HG03521 (cell line): Measurements from ENCODE around the gene ASB9.
"Not testable (repeated sequence)": the region's sequence is repeated elsewhere in the genome, so short reads cannot be mapped to it uniquely, and the experiment has no call there.

ENCODE experiments used
- ATAC-seq: cut with Tn5 transposase; IDR thresholded peaks from one replicate; pipeline ENCODE4 v1.9.1; 2021; ENCODE audit warnings: mild to moderate bottlenecking, moderate library complexity; ENCODE audit not compliant: unreplicated experiment

The ASB9 gene

DNA sequence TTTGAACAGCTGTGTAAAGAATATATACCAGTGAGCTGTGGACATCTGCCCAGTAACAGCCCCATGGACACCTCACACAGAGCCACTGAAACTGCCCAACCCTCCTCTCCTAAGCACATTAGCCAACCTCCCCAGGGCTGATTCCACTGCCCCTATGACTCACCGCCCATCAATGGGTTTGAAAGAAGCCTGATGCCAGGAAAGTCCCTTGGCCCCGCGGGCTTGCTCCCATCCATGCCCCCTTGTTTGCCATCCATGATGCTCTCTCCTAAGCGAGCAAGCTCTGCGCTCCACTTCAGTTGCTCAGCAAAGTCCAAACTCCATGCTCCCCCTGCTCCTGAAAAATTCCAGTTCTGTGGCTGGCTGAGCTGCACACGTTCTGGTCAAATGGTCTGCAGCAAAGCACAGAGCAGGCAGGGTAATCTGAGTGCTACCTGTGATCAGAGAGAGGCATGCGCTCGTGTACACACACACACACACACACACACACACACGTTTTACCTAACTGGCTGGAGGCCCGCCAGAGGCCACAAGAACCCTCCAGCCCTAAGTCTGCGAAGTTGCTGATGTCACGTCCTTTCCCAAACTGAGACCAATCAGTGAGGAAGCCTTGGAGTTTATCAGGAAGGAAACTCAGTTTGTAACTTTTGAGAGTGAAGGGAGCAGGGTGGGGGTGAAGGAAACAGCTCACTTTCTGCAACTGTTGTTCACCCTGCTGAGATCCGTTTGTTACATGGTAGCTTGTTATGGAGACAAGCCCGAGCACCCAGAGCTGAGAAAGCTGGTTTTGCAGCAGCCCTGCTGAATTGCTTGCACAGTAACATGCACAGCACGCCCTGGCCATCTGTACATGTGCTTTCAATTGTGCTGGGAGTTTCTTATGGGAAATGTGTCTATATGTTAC lies at the start of gene ASB9:
ASB9 (minus strand) TSS at position 466 of the 904 bp plus-strand sequence; CDS start at position 257, 209 bp downstream.
- ATAC-seq = no peak

DNA sequence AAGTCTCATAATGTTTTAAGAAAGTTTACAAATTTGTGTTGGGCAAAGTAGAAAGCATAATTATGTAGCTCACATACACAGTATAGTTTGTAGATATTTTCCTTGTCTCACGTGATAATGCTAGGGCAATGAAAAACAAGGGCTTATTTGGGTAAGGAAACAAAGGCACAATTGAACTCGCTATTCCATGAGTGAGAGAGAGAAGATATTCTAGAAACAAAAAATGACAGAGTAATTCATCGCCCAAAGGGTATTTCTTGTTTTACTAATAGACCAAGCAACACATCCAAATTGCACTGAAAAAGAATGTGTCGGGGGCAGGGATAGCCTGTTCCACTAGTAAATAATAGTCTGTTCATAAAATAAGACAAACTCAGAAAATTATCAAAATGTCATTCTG lies 49.2 kb upstream of the ASB9 start:
- ATAC-seq = no peak

DNA sequence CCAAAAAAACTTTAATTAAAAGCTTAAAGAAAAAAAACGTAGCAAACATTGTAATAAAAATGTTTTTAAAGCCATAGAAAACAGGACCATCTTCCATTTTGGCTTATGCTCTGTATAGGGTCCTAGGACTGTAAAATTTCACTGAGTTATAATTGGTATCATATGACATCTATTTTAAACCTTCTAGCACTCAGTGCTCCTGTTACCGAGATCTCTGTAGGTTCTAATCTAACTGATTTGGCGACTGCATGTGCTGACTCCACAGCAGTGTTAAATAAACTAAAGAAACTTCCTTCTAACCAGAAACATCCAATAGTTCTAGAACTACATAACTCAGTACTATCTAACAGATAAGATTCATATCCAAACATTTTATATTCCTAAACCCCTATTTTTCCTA lies 45.6 kb upstream of the ASB9 start, which contains the start of gene ASB11:
ASB11 (minus strand) TSS at position 132 of the 400 bp plus-strand sequence; CDS start at position 97, 35 bp downstream.
- no peak for ATAC-seq

DNA sequence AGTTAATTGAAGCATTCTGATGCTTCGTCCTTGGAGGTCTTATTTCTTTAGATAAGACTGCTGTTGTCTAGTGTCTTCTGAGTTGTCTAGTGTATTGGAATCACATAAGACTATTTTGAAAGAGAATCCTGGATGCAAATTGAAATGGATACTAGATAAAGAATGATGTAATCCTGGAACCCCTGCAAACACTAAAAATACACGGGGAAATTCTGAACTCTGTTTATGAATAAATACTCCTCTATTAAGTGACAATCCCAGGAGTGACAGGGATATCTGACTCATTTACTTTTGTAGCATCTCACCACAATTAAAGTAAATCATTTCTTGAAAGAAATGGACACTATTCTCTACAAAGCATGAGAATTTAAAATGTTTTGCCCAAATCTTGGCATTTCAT lies 44.6 kb upstream of the ASB9 start:
- ATAC-seq = no peak

DNA sequence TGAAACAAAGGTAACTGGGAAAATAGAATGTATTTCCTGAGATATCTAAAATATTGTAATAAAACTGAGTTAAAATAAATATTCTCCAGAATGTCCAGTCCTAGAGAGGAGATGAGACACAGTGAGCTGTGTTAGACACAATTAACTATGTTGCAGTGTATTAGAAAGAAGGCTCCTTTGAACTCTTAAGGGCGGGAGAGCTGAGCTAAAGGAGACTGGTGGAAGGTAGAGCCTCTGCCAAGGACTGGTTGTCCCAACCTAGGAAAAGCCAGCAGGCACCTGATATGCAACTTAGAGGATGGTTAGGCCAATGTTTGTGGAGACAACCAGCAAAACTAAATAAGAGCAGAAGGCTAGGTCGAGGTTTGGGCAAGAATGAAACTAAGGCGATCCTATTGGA lies 41.2 kb upstream of the ASB9 start:
- ATAC-seq = no peak

DNA sequence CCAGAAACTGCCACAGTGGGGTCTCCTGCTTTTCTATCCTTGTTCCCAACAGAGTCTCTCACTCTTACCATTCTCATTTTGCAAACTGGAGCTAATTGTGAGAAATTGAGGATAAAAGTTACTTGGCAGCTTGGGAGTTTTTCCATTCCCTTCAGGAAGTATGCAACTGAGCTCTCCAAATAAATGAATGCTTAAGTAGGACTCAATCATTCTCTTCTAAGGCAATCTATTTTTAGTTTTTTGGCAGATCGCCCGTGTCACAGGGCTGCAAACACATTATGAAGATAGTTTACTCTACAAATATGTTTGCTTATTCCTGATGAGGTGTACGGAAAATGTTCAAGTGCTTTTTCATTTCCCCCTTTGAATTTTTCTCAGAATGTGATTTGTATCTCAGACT lies 40.2 kb upstream of the ASB9 start:
- no peak for ATAC-seq

- not testable (repeated sequence) for ATAC-seq
Measured at GRCh38 chrX:15305899-15306298, 36.0 kb upstream of the ASB9 start.

DNA sequence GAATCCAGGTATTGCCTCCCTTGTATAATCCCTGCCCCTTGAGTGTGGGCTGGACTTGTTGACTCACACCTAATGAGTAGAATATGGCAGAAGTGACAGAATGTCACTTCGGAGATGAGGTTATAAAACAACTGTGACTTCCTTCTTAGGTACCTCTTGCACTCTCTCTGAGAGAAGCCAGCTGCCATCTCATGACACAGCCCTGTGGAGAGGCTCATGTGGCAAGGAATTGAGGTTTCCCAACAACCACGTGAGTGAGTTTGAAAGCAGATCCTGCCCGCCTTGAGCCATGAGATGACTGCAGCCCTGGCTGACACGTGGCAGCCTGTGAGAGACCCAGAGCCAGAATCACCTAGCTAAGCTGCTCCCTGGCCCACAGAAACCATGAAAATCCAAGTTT lies 32.0 kb upstream of the ASB9 start:
- no peak for ATAC-seq

DNA sequence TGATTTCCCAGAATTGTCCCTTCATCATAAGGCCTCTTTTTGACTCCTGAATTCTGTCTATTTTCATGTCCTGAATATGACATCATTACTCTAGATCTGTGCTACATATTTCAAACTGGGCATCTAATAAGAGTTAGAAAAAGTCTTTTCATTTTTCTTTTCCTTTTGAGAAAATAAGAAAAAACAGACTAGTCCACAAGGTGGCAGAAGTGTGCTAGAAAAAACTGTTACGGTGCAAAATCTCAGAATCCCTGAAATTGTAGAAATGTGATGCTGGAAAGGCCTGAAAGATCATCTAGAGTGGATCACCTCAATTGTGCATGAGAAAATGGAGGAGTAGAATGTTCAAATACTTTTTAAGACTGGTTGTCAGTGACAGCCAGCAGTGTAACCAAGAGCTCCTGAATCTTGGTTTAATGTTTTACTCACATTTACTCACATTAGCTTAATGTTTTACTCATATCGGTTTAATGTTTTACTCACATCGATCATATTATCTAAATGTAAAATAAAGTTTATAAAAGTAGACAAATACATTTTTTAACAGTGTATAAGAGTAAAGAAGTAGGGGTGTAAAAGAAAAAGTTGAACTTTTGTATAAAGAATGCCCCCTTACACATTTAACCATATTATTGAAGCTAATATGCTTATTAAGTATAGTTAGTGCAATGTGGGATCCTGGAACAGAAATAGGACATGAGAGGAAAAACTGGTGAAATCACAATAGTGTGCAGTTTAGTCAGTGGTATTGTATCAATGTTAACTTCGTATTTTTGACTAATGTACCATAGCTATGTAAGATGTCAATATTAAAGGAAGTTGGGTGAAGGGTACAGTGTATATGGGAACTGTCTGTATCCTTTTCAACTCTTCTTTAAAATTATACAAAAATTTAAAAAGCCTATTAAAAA lies 30.3 kb upstream of the ASB9 start:
- no peak for ATAC-seq

GRCh38 chrX:15298780-15299179 lies 28.9 kb upstream of the ASB9 start:
- no peak for ATAC-seq

DNA sequence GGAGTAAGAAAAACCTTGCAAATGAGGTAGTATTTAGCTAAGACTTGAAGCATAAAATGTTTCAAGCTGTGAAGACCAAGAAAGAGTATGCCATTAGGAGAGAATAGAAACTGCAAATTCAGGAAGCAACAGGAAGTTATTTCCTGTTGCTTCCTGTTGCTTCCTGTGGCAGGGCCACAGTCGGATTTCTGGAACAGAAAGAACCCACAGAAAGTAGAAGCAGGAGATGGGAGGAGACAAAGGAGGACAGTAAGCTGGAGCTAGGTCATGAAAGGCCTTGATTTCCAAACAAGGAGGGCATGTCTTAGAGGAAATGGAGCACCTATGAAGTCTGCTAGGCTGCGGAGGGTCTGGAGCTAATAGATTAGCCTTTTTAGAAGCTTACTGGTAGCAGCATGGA lies 28.3 kb upstream of the ASB9 start:
- no peak for ATAC-seq

DNA sequence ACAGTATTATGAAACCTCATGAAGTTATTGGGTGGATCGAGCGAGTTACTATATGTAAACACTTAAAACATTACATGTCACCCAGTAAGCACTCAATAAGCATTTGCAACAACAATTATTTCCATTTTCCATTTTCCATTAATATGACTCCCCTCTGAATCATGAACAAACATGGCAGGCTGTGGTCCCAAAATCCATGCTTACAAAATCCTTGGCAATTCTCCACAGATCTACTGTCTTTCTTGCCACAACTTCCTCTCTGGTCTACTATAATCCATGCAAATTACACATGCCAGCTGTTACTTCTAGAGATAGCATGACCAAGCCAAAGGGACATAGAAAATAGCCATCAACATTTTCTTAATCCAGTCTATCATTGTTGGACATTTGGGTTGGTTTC lies 23.6 kb upstream of the ASB9 start:
- ATAC-seq = no peak

DNA sequence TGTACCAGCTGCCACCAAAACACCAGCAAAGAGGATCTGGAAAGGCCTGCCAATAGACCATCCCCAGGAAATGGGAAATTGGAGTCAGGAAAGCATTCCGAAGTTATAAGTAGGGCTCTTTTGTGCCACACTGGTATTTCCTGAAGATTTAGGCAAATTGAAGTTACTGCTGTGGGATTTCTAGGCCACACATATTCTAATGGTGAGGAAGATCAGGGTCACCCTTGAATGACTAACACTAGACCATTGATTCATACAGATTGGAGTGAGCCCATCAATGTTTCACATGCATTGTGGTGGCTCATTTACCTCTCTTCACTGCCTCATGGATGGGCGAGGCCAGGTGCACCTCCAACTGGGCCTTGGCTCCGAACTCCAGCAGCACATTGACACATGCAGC lies 23.0 kb upstream of the ASB9 start:
- no peak for ATAC-seq

GRCh38 chrX:15277604-15278003 lies 7.7 kb upstream of the ASB9 start:
- no peak for ATAC-seq

DNA sequence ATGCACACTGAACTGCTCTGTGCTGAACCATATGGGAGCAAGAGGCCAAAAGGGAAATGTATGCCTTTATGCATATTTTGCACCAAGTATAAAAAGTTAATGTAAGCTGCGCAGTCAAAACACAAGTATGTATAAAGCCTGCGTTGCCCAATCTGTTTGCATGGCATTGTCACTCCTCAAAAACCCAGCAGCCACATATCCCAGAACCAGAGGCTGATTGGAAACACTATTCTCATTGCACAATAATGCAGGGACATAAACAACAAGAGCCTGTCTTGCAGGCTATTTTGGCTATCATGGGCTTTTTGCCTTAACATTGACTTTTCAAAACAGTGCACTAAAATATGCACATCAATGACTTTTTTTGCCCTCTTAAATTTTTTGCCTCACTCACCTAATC lies 5.1 kb upstream of the ASB9 start:
- no peak for ATAC-seq

DNA sequence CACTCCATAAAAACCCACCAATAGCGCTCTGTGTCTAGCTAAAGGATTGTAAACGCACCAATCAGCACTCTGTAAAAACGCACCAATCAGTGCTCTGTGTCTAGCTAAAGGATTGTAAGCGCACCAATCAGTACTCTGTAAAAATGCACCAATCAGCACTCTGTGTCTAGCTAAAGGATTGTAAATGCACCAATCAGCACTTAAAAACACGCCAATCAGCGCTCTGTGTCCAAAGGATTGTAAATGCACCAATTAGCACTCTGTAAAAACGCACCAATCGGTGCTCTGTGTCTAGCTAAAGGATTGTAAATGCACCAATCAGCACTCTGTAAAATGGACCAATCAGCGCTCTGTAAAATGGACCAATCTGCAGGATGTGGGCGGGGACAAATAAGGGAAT lies 3.4 kb upstream of the ASB9 start:
- ATAC-seq = not testable (repeated sequence)

- ATAC-seq = no peak
Measured at GRCh38 chrX:15271757-15272156, 1.9 kb upstream of the ASB9 start.

- ATAC-seq = no peak
Measured at GRCh38 chrX:15269120-15269519, 763 bp downstream of the ASB9 start.

- no peak for ATAC-seq
Measured at GRCh38 chrX:15254852-15255251, 15.0 kb downstream of the ASB9 start.

GRCh38 chrX:15245896-15246295 lies 24.0 kb downstream of the ASB9 start:
- no peak for ATAC-seq

- no peak for ATAC-seq
Measured at GRCh38 chrX:15244421-15244820, 25.5 kb downstream of the ASB9 start.
